ES-I3 (cell line): Measurements from ENCODE around the gene WWOX.

Experiments
- H3K36me3 ChIP-seq: 2 replicates; pipeline ENCODE4 v1.6.1; 2013; ENCODE audit warnings: mild to moderate bottlenecking, low read length, control low read depth, moderate library complexity; ENCODE audit not compliant: insufficient read depth
- H3K4me1 ChIP-seq: 2 replicates; pipeline ENCODE4 v1.6.1; 2013; ENCODE audit warnings: mild to moderate bottlenecking, control low read depth, low read length; ENCODE audit not compliant: insufficient read depth
- H3K9ac ChIP-seq: 2 replicates; pipeline ENCODE4 v1.6.1; 2013; ENCODE audit warnings: low read depth, mild to moderate bottlenecking, low read length, moderate library complexity
- H3K9me3 ChIP-seq: 2 replicates; pipeline ENCODE4 v1.6.1; 2013; ENCODE audit warnings: mild to moderate bottlenecking, low read length, moderate library complexity; ENCODE audit not compliant: control insufficient read depth, insufficient read depth

The WWOX gene

DNA sequence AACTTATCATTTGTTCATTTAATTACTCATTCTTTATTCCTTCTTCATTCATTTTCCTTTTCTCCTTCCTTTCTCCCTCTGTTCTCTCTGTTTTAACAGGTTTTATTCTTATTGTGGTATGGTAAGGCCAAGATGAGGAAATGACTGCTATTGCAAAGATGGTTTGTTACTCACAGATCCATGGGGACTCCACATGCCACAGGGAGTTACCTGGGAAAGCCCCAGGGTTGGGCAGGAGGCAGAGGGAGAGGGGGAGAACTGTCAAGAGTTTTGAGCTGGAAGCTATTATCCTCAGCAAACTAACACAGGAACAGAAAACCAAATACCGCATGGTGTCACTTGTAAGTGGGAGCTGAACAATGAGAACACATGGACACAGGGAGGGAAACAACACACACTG is 453.3 kb downstream of the WWOX start:
- Histone ChIP-seq H3K9ac (no peak overlapping the region), H3K4me1 (peaks cover 12% of the 10 kb centered on the region; the same call in 1 of the 2 replicates), H3K36me3 (no peaks in the 10 kb centered on the region), H3K9me3 (no peaks in the 10 kb centered on the region)

- Histone ChIP-seq H3K4me1 (peaks cover 12% of the 10 kb centered on the region; the same call in 1 of the 2 replicates), H3K9ac (no peak overlapping the region), H3K9me3 (no peaks in the 10 kb centered on the region), H3K36me3 (no peaks in the 10 kb centered on the region)
Observed at GRCh38 chr16:78553268-78554039, 454.0 kb downstream of the WWOX start.

GRCh38 chr16:78556421-78556820 is 457.0 kb downstream of the WWOX start:
- no peak overlapping the region for H3K9ac ChIP-seq
- H3K36me3 ChIP-seq, result no peaks in the 10 kb centered on the region
- H3K9me3 ChIP-seq, result no peaks in the 10 kb centered on the region
- peaks cover 8% of the 10 kb centered on the region; the same call in 1 of the 2 replicates for H3K4me1 ChIP-seq

DNA sequence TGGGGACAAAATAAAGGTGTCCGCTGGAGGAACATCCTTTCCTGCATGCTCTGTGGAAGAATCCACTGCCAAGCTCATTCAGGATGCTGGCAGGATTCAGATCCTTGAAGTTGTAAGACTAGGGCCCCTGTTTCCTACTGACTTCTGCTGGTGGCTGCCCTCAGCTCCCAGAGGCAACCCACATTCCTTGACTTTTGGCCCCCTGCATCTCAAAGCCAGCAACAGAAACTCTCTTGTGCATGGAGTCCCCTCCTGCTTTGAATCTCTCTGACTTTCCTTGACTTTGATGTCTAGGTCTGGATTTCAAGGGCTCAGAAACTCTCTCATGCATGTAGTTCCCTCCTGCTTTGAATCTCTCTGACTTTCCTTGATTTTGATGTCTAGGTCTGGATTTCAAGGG is 461.5 kb downstream of the WWOX start:
- no peak overlapping the region for H3K9ac ChIP-seq
- no peaks in the 10 kb centered on the region for H3K4me1 ChIP-seq
- no peaks in the 10 kb centered on the region for H3K36me3 ChIP-seq
- H3K9me3 ChIP-seq, result no peaks in the 10 kb centered on the region

GRCh38 chr16:78562111-78562510 is 462.7 kb downstream of the WWOX start:
- Histone ChIP-seq H3K9ac (no peak overlapping the region), H3K4me1 (no peaks in the 10 kb centered on the region), H3K36me3 (no peaks in the 10 kb centered on the region), H3K9me3 (no peaks in the 10 kb centered on the region)

GRCh38 chr16:78562650-78563049 is 463.2 kb downstream of the WWOX start:
- H3K9ac ChIP-seq, result no peak overlapping the region
- no peaks in the 10 kb centered on the region for H3K9me3 ChIP-seq
- H3K36me3 ChIP-seq, result no peaks in the 10 kb centered on the region
- H3K4me1 ChIP-seq, result no peaks in the 10 kb centered on the region

DNA sequence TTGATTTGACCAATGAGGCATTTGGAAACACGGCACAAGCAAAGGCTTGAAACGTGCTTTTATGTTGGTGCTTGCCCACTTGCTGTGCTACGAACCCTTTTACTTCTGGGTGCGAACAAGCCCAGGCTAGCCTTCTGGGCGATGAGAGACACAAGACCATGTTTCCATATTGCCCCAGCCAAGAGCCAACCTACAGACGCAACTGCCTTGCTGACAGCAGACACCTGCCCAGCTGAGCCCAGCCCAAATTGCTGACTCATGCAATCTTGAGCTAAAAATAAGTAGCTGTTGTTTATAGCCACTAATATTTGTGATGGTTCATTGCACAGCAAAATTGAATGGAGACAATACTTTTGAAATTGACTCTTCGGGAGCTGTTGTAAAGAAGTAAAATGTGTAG is 464.5 kb downstream of the WWOX start:
- Histone ChIP-seq H3K9me3 (no peaks in the 10 kb centered on the region), H3K9ac (no peak overlapping the region), H3K36me3 (no peaks in the 10 kb centered on the region), H3K4me1 (no peaks in the 10 kb centered on the region)

DNA sequence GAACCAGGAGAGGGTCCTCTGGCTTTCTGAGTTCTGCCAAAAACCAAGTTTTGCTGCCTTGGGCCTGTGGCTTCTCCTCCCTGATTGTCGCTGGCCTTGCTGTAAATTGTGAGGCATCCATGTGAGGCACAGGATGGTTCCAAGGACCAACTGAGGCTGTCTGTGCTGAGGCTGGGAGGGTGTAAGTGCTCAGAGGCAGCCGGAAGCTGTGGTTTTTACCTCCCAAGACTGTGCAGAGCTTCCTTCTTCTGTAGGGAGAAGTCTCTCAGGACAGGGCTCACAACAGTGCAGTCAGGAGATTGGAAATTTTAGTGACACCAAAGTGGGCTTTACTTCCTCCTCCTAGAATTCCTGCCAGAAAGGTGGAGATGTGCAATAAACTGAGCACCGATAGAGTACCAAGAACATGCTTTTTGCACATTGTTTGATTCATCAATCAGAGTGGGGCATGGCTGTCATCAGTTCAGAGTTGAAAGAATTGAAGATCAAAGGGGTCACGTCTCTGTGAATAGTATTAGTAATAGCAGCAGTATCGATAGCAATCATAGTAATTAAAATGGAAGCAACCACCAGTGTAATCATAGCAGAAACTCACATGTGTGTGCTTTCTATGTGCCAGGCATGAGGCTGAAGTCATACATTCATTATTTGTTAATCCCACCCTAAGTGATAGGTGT is 467.1 kb downstream of the WWOX start:
- Histone ChIP-seq H3K9me3 (no peaks in the 10 kb centered on the region), H3K36me3 (no peaks in the 10 kb centered on the region), H3K4me1 (no peaks in the 10 kb centered on the region), H3K9ac (no peak overlapping the region)

DNA sequence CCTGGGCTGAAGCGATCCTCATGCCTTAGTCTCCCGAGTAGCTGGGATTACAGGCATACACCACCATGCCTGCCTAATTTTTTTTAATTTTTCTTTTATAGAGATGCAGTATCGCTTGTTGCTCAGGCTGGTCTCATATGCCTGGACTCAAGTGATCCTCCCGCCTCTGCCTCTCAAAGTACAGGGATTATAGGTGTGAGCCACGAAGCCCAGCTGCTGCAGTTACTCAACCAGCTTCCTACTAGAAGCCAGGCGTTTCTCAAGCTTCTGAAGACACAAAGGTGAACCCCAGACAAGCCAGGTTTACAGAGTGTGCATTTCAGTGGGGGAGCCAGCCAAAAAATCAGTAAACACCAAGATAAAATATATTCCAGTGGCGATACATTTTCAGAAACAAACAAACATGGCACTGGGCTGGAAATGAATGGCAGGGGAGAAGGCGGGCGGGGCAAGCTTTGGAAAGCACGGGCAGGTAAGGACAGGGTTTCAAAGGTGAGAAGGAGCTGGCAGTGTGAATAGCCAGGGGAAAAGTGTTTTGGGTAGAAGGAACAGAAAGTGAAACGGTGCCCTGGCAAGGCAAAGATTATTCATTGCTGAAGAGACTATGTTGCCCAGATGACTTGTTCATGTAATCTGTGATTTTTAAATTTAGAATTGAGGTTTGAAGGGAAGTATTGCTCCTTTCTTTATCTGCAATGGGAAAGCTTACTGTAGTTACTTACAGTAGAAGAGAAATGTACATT is 471.1 kb downstream of the WWOX start:
- Histone ChIP-seq H3K36me3 (no peaks in the 10 kb centered on the region), H3K9me3 (no peaks in the 10 kb centered on the region), H3K4me1 (no peaks in the 10 kb centered on the region), H3K9ac (no peak overlapping the region)

DNA sequence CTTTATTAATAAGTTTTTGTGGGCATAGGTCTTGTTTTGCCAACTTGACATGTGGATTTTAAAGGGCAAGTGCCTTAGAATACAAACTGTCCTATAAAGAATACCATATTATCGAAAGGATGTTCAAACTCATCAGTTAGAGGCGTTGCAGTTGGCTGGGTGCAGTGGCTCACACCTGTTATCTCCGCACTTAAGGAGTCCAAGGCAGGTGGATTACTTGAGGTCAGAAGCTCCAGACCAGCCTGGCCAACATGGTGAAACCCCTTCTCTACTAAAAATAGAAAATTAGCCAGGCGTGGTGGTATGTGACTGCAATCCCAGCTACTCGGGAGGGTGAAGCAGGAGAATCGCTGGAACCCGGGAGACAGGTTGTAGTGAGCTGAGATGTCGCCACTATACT is 472.0 kb downstream of the WWOX start:
- Histone ChIP-seq H3K9ac (no peak overlapping the region), H3K9me3 (no peaks in the 10 kb centered on the region), H3K4me1 (no peaks in the 10 kb centered on the region), H3K36me3 (no peaks in the 10 kb centered on the region)

DNA sequence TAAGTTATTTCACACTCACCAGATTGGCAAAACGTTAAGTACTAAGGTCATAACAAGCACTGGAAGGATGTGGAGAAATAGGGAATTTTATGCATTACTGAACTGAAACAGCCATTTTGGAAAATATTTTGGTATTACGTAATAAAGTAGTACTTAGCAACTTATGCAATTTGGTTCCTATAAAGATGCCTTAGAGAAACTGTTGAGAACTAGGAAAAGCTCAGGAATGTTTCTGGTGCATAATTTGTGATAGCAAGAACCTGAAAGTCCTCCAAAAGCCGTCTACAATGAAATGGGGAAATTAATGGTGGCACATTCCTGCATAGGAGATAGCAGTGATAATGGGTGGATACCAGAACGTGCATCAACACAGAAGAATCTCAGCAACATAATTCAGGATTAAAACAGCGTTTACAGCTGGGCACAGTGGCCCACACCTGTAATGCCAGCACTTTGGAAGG is 472.5 kb downstream of the WWOX start:
- Histone ChIP-seq H3K36me3 (no peaks in the 10 kb centered on the region), H3K9me3 (no peaks in the 10 kb centered on the region), H3K4me1 (no peaks in the 10 kb centered on the region), H3K9ac (no peak overlapping the region)

DNA sequence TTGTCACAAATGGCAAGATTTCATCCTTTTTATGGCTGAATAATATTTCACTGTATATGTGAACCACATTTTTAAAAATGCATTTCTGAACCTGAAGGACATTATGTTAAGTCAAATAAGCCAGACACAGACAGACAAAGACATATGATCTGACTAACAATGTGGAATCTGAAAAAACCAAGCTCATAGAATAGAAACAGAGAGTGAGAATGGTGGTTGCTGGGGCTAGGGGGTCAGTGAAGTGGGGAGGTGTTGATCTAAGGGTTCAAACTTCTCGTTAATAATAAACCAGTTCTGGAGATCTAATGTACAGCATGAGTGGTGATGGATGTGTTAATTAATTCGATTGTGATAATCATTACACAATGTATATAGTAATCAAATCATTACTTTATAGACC is 475.1 kb downstream of the WWOX start:
- Histone ChIP-seq H3K9me3 (no peaks in the 10 kb centered on the region), H3K36me3 (no peaks in the 10 kb centered on the region), H3K9ac (no peak overlapping the region), H3K4me1 (no peaks in the 10 kb centered on the region)

GRCh38 chr16:78576941-78577340 is 477.5 kb downstream of the WWOX start:
- no peaks in the 10 kb centered on the region for H3K36me3 ChIP-seq
- H3K4me1 ChIP-seq, result no peaks in the 10 kb centered on the region
- no peak overlapping the region for H3K9ac ChIP-seq
- no peaks in the 10 kb centered on the region for H3K9me3 ChIP-seq

GRCh38 chr16:78577630-78578029 is 478.2 kb downstream of the WWOX start:
- no peaks in the 10 kb centered on the region for H3K36me3 ChIP-seq
- H3K9ac ChIP-seq, result no peak overlapping the region
- H3K4me1 ChIP-seq, result peaks cover under 1% of the 10 kb centered on the region; the same call in 1 of the 2 replicates
- no peaks in the 10 kb centered on the region for H3K9me3 ChIP-seq
